ENCODE results near the gene MUC4. TPM values are rescaled to one million over a fixed set of nuclear protein-coding genes. Genes with fewer than 3 reads are reported as not detected.

Gene MUC4
- total and polyA plus RNA-seq, 9 of the 15 experiments (the other 6 are each of a cell fraction or from before 2014, with no cell fraction given) = under 0.01 to 0.21 (median 0.10) TPM; not detected in 4

- TF ChIP-seq ZNF407 (IDR thresholded peaks at IDR 0.05; ENCODE audit: low read depth) = no peak
- TF ChIP-seq MLLT1 (IDR thresholded peaks at IDR 0.05) = peak in 1 of 2 experiments; percentile 89; a peak in 2 of 4 replicates
- TF ChIP-seq KLF1 (tag; IDR thresholded peaks at IDR 0.05) = no peak
- no peak for TF ChIP-seq SRF (CRISPR knock-in tag; IDR thresholded peaks at IDR 0.05)
- no peak for TF ChIP-seq RBM34 (IDR thresholded peaks at IDR 0.05; ENCODE audit: borderline replicate concordance, insufficient read depth, low read length)
- TF ChIP-seq TEAD1 (CRISPR knock-in tag; IDR thresholded peaks at IDR 0.05) = no peak
- no peak for TF ChIP-seq ELF2 (CRISPR knock-in tag; IDR thresholded peaks at IDR 0.05)
- no peak for TF ChIP-seq ZNF124 (CRISPR knock-in tag; IDR thresholded peaks at IDR 0.05)
- no peak for TF ChIP-seq ZNF551 (CRISPR knock-in tag; IDR thresholded peaks at IDR 0.05)
- TF ChIP-seq ZNF695 (CRISPR knock-in tag; IDR thresholded peaks at IDR 0.05) = no peak
- no peak for TF ChIP-seq TAF7 (tag; IDR thresholded peaks at IDR 0.05)
- TF ChIP-seq CXXC5 (CRISPR knock-in tag; IDR thresholded peaks at IDR 0.05) = peak; percentile 49
- peak; percentile 86 for TF ChIP-seq SMARCA4 (IDR thresholded peaks at IDR 0.05)
- TF ChIP-seq LCOR (CRISPR knock-in tag; IDR thresholded peaks at IDR 0.05) = peak; percentile 86
- TF ChIP-seq ELK3 (CRISPR knock-in tag; IDR thresholded peaks at IDR 0.05) = no peak
- 0 out of 4 replicates have a peak, but pooled peaks of 1 of the 2 experiments have one; percentile 52 for TF ChIP-seq KDM4B (IDR thresholded peaks at IDR 0.05; ENCODE audit: borderline replicate concordance in 2 of 2, low read depth in 1 of 2)
- TF ChIP-seq RBFOX2 (IDR thresholded peaks at IDR 0.05; ENCODE audit: low read depth, low read length) = peak; percentile 69
- TF ChIP-seq U2AF2 (optimal IDR thresholded peaks at IDR 0.05; ENCODE audit: low read depth, low read length) = no peak
Observed at GRCh38 chr3:195856410-195857084, 44.8 kb upstream of the MUC4 start (continued).

Measured in K562 (cell line).